GM04503 (cell line): ENCODE data around the gene RELL2.

Source experiments
- DNase-seq: peaks from one replicate; pipeline ENCODE4 v3.0.0-alpha.2; 2012; ENCODE audit warnings: low read depth

The RELL2 gene

DNA sequence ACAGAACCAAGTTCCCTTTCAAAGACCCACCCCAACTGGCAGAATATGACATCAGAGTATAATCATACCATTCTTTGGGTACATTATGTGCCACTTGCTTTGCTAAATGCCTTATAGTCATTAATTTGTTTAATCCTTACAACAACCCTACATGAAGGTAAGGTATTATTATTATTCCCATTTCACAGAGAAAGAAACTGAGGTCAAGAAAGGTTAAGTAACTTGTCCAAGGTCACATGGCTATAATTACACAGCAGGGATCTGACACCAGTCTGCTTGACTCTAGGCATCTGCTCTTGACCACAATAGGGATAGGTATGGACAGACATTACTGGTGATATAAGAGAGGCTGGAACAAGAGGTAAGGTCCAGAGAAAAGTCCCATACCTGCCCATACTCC, 13.2 kb downstream of the RELL2 start:
- no peak for DNase-seq

DNA sequence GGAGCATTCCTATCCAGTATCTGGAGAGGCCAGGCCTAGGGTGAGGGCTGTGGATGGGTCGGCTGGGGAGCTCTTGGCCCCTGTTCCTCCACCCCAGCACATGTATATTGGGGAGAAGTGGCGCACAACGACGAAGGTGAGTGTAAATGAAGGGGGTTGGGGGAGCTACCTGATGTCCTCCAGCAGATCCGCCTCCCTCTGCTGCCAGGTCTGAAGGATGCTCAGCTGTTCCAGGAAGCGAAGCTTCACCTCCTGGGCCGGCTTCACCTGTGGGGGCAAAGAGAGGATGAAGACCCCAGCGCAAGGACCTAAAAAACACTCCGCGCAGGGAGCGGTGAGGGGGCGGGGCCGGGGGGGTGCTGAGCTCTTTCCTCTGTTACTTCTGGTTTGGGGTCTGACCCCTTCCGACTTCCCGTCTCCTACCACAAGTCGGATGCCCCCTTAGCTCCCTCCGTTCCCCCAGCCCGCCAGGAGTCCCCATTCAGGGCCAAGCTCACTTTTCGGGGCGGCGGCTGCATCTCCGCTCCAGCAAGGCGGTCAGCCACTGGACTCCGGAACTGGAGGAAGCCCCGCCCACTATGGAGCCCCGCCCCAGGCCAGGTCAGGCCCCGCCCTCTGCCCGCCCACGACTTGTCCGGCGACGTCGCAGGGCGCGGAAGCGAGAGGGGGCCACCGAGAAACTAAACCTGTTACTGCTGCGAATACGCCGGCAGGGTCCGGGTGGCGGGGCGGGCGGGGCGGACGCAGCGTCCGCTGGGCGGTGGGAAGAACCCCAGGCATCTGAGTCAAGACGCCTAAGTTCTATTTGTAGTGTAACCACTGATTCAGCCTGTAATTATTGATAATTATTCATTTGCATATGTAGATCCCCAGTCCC, 14.3 kb downstream of the RELL2 start, which contains the start of gene FCHSD1:
Gene FCHSD1 (minus strand): TSS at position 568 of the 877 bp plus-strand sequence. CDS start 50 bp downstream, at position 518.
- DNase-seq: no peak

DNA sequence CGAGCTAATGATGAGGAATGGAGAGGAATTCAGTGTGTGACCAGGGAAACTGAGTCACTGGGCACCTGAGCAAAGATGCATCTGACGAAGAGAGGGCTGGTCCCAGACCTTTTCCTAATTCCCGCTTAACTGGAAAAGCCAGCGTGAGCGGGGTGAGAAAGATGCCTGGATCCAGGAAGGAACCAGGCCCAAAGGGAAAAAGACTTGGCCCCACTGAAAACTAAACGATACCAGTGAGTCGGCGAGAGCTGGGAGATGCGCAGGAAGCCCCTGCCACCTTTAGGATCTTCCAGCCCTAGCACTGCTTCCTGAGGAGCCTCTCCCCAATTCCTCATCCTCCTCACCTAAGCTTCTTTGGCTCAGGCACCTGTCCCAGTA, 14.9 kb downstream of the RELL2 start:
- no peak for DNase-seq

- peak; percentile 77 for DNase-seq
Observed at GRCh38 chr5:141654298-141654697, 17.5 kb downstream of the RELL2 start.

GRCh38 chr5:141655020-141655419, 18.2 kb downstream of the RELL2 start:
- no peak for DNase-seq

GRCh38 chr5:141656396-141656795, 19.6 kb downstream of the RELL2 start:
- no peak for DNase-seq

- DNase-seq: no peak
Observed at GRCh38 chr5:141657404-141657803, 20.6 kb downstream of the RELL2 start.

DNA sequence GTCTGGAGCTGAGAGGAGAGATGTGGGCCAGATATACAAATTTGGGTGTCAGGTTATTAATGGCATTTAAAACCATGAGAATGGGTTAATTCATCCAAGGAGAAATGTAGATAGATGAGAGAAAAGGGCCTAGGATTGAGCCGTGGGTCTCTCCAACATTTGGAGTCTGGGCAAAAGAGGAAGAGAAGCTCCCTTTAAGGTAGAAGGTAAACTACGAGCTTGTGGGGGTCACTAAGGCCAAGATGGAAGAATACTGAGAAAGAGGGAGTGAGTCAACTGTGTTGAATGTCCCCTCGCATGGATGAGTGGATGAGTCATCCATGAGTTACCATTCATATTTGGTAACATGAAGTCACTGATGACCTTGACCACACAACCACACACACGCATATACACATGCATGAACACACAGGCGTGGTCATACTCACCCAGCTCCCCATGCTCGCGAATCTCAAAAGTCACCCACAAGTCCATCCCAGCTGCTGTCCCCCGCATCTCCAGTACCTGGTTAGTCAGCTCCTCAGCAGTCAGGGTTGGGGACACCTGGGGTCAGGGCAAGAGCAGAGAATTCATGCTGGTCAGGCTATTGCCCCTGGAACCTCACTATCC, 21.2 kb downstream of the RELL2 start:
- DNase-seq: no peak

DNA sequence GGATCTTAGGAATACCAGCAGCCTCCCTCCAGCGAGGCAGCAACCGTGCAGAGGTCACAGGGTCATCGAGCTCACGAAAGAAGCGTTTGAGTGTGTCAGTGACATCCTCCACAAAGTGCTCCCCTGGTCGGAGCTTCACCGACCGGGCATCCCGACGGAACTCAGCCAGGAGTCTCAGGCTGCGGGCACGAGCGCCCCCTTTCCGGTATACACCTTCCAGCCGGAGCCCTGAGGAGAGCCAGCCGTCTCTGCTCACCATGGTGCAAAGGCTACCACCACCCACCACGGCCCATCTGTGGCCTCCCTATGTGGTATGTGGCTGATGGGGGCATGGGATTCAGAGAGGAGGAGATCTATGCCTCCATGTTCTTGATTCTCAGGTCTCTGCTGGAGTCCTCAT, 25.2 kb downstream of the RELL2 start:
- no peak for DNase-seq

GRCh38 chr5:141663506-141663905, 26.7 kb downstream of the RELL2 start:
- DNase-seq: no peak

GRCh38 chr5:141664733-141665461, 28.1 kb downstream of the RELL2 start:
- no peak for DNase-seq

GRCh38 chr5:141665995-141666940, 29.5 kb downstream of the RELL2 start:
- no peak for DNase-seq

DNA sequence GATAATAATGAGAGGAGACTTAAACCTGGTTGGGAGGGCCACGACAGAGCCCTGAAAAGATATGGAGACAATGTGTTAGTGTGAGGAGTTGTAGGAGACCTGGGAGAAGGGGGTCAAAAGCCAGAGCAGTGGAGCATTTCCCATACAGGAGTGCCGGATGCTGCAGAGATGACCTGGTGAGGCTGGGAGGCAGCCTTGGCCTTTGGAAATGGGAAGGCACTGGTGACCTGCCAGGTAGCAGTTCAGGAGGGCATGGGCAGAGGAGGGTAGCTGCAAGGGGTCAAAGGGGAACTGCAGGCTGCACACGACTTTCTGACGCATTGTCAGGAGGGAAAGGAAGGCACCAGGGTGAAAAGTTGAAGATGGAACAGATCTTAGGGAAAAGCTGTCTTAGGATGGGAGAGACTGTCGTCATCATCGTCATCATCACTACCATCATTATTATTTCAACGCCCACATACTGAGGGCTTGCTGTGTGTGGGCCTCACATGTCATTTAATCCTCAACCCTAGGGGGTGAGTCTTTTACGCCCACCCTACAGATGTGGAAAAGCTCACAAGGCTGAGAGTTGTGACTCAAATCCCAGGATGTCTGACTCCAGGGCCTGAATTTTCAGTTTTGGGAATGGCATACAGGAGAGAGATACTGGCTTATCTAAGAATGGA, 31.9 kb downstream of the RELL2 start:
- no peak for DNase-seq

DNA sequence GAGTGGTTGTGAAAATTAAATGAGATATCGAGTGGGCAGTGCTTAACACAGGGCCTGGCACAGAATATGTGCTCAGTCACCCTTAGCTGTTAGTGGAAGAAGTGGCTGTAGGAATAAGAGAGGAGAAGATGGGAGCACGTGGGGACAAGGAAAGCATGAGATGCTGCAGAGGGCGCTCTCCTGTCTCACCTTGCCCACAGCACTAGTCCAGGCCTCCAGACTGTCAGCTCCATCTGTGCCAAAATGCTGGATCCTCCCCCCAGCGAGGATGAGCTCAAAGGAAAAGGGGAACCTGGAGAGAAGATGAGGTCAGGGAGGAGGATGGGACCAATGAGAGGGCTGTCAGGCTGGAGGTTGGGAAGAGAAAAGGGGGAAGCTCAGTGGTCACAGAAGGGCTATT, 32.7 kb downstream of the RELL2 start:
- no peak for DNase-seq

DNA sequence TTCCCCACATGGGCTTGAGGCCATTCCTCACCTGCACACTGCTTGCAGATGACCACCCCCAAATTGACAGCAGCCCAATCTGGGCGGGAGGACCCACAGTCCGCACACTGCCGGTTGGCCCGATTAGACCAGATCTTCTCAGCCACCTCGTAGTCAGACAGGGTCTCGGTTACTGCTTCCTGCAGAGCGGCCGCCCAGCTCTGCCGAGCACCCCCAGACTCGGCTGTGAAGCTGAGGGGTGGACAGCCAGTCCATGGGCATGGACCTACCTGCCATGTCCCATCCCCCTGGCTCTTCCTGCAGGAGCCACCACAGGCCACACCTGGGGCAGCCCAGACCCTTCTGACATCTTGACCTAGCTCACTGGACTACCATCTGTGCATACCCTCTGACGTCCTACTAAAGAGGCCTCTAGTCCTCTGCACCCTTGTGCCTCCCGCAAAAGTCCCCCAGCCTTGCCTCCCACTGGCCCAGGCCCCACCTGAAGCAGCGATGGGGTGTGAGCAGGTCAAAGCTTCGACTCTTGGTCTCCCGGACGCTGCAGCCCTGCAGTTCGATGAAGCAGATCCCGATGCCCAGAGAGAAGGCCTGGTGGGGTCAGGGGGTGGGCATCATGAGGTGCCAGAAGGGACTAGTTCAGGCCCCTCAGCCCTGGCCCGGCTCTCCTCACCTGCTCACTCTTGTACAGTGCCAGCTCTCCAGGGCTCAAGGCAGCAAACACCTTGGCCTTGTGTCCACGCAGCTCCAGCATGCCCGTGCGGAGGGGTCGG, 35.5 kb downstream of the RELL2 start:
- no peak for DNase-seq

DNA sequence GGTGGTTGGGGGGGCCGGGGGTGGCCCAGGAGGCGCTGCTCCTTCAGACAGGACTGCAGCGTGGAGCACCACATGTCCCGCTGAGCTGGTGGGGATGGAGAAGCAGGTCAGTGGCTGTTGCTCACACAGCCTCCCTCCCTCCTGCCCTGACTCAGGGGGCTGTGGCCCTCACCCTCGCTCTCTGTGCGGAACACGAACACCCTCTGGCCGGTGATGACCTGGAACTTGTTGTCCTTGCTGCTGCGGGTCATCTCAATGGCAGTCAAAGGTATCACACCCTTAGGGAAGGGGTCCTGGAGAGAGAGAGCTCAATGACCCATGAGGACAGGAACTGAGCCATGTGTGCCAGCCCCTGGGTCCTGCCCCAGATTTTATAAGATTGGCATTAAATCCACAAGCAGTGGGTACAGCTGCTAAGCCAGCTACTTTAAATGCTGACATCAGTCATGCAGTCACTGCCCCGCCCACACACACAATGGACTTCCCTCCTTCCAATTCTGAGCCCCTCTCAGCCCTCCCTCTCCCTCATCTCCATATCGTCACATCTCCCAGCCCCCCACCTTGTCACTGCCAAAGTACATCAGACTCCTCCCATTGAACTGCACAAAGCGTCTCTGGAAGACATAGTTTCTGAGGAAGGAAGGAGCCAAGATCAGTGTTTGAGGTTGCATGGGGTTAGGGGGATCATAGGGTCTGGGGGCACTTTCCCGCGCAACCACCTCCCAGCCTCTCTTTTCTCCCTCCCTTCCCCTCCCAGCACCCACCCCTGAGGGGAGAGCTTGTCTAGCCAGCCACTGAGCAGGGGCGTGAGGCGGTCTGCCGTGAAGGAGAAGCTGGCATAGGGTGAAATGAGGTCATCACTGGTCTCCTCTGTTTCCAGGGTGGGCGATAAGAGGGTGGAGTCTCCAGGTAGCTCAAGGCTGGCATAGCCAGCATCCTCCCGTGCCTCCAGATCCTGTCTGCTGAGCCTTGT, 36.3 kb downstream of the RELL2 start:
- DNase-seq: no peak

- no peak for DNase-seq
Observed at GRCh38 chr5:141674747-141675146, 38.0 kb downstream of the RELL2 start.

GRCh38 chr5:141675672-141676071, 38.9 kb downstream of the RELL2 start:
- DNase-seq: no peak

DNA sequence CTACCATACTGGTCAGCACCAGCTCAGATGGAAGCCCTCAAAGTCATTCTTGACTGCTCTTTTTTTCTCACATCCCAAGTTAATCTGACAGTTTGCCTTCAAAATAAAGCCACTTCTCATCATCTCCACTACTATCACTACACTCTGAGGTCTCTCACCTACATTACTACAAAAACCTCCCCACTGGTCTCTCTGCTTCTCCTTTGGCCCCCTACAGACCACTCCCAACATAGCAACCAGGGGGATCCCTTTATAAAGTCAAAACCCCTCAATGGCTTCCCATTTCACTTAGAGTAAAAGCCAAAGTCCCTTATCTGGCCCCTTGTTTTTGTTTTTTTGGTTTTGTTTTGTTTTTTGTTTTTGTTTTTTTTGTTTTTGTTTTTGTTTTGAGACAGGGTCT, 40.6 kb downstream of the RELL2 start:
- no peak for DNase-seq
